ENCODE results near the gene FAM156B.
"Not testable (repeated sequence)": the region's sequence is repeated elsewhere in the genome, so short reads cannot be mapped to it uniquely, and the experiment has no call there.

- TF ChIP-seq CTCF (conservative IDR thresholded peaks at IDR 0.05); EZH2 (IDR thresholded peaks at IDR 0.05; ENCODE audit: low read depth): not testable (repeated sequence)
Observed at GRCh38 chrX:52905531-52905930, 8.4 kb downstream of the FAM156B start.
